HEK293T (cell line): ENCODE measurements around the gene PEX3.

ENCODE experiments used
- ARNT ChIP-seq: fragments of 450-650 bp; IDR thresholded peaks from 2 replicates; pipeline ENCODE4 v1.6.1; 2017; ENCODE audit warnings: mild to moderate bottlenecking
- ELF4 ChIP-seq: fragments of 450-650 bp; IDR thresholded peaks from 2 replicates; pipeline ENCODE4 v1.6.1; 2017; ENCODE audit warnings: antibody characterized with exemption
- FOXK2 ChIP-seq: fragments of 450-650 bp; IDR thresholded peaks from 2 replicates; pipeline ENCODE4 v1.6.1; 2016; ENCODE audit warnings: mild to moderate bottlenecking
- FOXM1 ChIP-seq: fragments of 450-650 bp; IDR thresholded peaks from 2 replicates; pipeline ENCODE4 v1.6.1; 2017; ENCODE audit warnings: mild to moderate bottlenecking, borderline replicate concordance
- HDGF ChIP-seq: fragments of 450-650 bp; IDR thresholded peaks from 2 replicates; pipeline ENCODE4 v1.6.1; 2017; ENCODE audit warnings: antibody characterized with exemption, borderline replicate concordance
- L3MBTL2 ChIP-seq: fragments of 450-650 bp; conservative IDR thresholded peaks from 2 replicates; pipeline ENCODE4 v1.6.1; 2016; ENCODE audit warnings: mild to moderate bottlenecking
- NFRKB ChIP-seq: fragments of 450-650 bp; IDR thresholded peaks from 2 replicates; pipeline ENCODE4 v1.6.1; 2016; ENCODE audit warnings: mild to moderate bottlenecking, moderate library complexity
- PKNOX1 ChIP-seq: fragments of 450-650 bp; IDR thresholded peaks from 2 replicates; pipeline ENCODE4 v1.6.1; 2016
- SP1 ChIP-seq: fragments of 450-650 bp; IDR thresholded peaks from 2 replicates; pipeline ENCODE4 v1.6.1; 2017
- TARDBP ChIP-seq: fragments of 450-650 bp; IDR thresholded peaks from 2 replicates; pipeline ENCODE4 v1.6.1; 2016

- TF ChIP-seq FOXM1 = no peak
- TF ChIP-seq ARNT = no peak
- TF ChIP-seq TARDBP = no peak
- TF ChIP-seq HDGF = no peak
- no peak for TF ChIP-seq FOXK2
- TF ChIP-seq PKNOX1 = no peak
- TF ChIP-seq SP1 = no peak
- TF ChIP-seq L3MBTL2 = no peak
- no peak for TF ChIP-seq NFRKB
- TF ChIP-seq ELF4 = no peak
Observed at GRCh38 chr6:143522039-143522600, 71.5 kb downstream of the PEX3 start.
